ENCODE measurements around the gene NBL1.

DNA sequence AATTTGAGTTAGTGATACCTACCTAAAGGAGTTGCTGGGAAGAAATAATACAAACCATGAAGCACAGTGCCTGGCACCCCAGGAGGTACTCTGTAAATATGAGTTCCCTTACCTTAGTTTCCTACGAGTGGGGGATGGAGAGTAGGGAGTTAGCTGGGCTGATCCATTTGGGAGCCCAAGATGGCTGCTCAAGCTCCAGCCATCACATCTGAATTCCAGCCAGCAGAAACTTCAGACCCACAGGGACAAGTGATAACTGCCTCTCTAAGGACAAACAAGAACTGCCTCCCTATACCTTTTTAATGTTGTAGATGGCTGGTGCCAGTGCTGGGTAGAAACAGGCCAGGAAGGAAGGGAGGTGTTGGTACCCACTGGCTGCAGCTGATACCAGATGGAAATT lies 43.3 kb downstream of the NBL1 start:
- no peak for TF ChIP-seq ZNF76 (tag by site-specific recombination; IDR thresholded peaks at IDR 0.05; ENCODE audit: borderline replicate concordance, low read depth)
- no peak for TF ChIP-seq ZNF561 (tag by site-specific recombination; IDR thresholded peaks at IDR 0.05; ENCODE audit: borderline replicate concordance)
- TF ChIP-seq KLF9 (tag by site-specific recombination; IDR thresholded peaks at IDR 0.05; ENCODE audit: low read depth): no peak
- TF ChIP-seq SALL2 (tag by site-specific recombination; IDR thresholded peaks at IDR 0.05; ENCODE audit: borderline replicate concordance): no peak
- no peak for TF ChIP-seq ZNF138 (tag by site-specific recombination; IDR thresholded peaks at IDR 0.05; ENCODE audit: borderline replicate concordance)
- TF ChIP-seq, protein P1, sequence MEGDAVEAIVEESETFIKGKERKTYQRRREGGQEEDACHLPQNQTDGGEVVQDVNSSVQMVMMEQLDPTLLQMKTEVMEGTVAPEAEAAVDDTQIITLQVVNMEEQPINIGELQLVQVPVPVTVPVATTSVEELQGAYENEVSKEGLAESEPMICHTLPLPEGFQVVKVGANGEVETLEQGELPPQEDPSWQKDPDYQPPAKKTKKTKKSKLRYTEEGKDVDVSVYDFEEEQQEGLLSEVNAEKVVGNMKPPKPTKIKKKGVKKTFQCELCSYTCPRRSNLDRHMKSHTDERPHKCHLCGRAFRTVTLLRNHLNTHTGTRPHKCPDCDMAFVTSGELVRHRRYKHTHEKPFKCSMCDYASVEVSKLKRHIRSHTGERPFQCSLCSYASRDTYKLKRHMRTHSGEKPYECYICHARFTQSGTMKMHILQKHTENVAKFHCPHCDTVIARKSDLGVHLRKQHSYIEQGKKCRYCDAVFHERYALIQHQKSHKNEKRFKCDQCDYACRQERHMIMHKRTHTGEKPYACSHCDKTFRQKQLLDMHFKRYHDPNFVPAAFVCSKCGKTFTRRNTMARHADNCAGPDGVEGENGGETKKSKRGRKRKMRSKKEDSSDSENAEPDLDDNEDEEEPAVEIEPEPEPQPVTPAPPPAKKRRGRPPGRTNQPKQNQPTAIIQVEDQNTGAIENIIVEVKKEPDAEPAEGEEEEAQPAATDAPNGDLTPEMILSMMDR (tag by site-specific recombination; IDR thresholded peaks at IDR 0.05): no peak
- no peak for TF ChIP-seq BCL11B (tag by site-specific recombination; IDR thresholded peaks at IDR 0.05; ENCODE audit: low read depth)
- TF ChIP-seq, protein P2, sequence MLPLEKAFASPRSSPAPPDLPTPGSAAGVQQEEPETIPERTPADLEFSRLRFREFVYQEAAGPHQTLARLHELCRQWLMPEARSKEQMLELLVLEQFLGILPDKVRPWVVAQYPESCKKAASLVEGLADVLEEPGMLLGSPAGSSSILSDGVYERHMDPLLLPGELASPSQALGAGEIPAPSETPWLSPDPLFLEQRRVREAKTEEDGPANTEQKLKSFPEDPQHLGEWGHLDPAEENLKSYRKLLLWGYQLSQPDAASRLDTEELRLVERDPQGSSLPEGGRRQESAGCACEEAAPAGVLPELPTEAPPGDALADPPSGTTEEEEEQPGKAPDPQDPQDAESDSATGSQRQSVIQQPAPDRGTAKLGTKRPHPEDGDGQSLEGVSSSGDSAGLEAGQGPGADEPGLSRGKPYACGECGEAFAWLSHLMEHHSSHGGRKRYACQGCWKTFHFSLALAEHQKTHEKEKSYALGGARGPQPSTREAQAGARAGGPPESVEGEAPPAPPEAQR (tag by site-specific recombination; IDR thresholded peaks at IDR 0.05): no peak

Measured in HEK293 (cell line).